Activated CD4-positive, alpha-beta T cell treated with anti-CD3 and anti-CD28 coated beads, Interleukin-2, amount 10 ng/mL, durations not matched to agents 24 days and 14 days (primary cell): Measurements from ENCODE around the gene MAPK12. TPM values are rescaled to one million over a fixed set of nuclear protein-coding genes. Genes with fewer than 3 reads are reported as not detected.

Experiments used
- DNase-seq: peaks from one replicate; pipeline ENCODE4 v3.0.0; 2022
- H3K27ac Mint-ChIP-seq: one replicate; pipeline ENCODE4 v1.8.0; 2022; ENCODE audit warnings: mild to moderate bottlenecking, mixed read lengths
- H3K27me3 Mint-ChIP-seq: one replicate; pipeline ENCODE4 v1.8.0; 2022; ENCODE audit warnings: mixed read lengths
- H3K36me3 Mint-ChIP-seq: one replicate; pipeline ENCODE4 v1.8.0; 2022; ENCODE audit warnings: low read depth, mild to moderate bottlenecking, mixed read lengths
- H3K4me1 Mint-ChIP-seq: one replicate; pipeline ENCODE4 v1.8.0; 2021; ENCODE audit warnings: mixed read lengths
- H3K4me3 Mint-ChIP-seq: one replicate; pipeline ENCODE4 v1.8.0; 2022; ENCODE audit warnings: mild to moderate bottlenecking, moderate library complexity, mixed read lengths
- H3K9me3 Mint-ChIP-seq: one replicate; pipeline ENCODE4 v1.8.0; 2021; ENCODE audit warnings: mixed read lengths
- intact Hi-C: fragments of 100-400 bp; cut with micrococcal nuclease; formaldehyde crosslinking; loops from one replicate; pipeline ENCODE4 v1.15.1; 2023
- total RNA-seq: library from RNA; stranded (reverse); gene quantifications from 2 replicates; pipeline ENCODE4 v1.2.3, GENCODE V29; 2022

MAPK12 gene
- 20.1 and 21.5 TPM in 2 replicates for total RNA-seq

- H3K4me3 Mint-ChIP-seq = peak within 1 kb of the TSS; percentile 80
- H3K9me3 Mint-ChIP-seq = no peaks in the 10 kb centered on the region
- H3K27ac Mint-ChIP-seq = peak within 1 kb of the TSS; percentile 66
- peaks cover 5% of the 10 kb centered on the region for H3K4me1 Mint-ChIP-seq
- intact Hi-C loops = no loop called here
- H3K27me3 Mint-ChIP-seq = peaks cover 12% of the 10 kb centered on the region
- DNase-seq = no peak
- peaks cover 3% of the 10 kb centered on the region for H3K36me3 Mint-ChIP-seq
Observed at GRCh38 chr22:50261615-50262459, at the start of gene MAPK12. Gene MAPK12 (minus strand): TSS chr22:50261683. CDS start chr22:50261509, 174 bp downstream.

GRCh38 chr22:50310949-50311444, 49.5 kb upstream of the MAPK12 start:
- Mint-ChIP-seq H3K27me3 (peaks cover 6% of the 10 kb centered on the region), H3K4me1 (peaks cover 14% of the 10 kb centered on the region), H3K9me3 (no peaks in the 10 kb centered on the region), H3K4me3 (no peak overlapping the region), H3K36me3 (no peaks in the 10 kb centered on the region), H3K27ac (no peak overlapping the region)
- intact Hi-C loops = no loop called here
- no peak for DNase-seq

DNA sequence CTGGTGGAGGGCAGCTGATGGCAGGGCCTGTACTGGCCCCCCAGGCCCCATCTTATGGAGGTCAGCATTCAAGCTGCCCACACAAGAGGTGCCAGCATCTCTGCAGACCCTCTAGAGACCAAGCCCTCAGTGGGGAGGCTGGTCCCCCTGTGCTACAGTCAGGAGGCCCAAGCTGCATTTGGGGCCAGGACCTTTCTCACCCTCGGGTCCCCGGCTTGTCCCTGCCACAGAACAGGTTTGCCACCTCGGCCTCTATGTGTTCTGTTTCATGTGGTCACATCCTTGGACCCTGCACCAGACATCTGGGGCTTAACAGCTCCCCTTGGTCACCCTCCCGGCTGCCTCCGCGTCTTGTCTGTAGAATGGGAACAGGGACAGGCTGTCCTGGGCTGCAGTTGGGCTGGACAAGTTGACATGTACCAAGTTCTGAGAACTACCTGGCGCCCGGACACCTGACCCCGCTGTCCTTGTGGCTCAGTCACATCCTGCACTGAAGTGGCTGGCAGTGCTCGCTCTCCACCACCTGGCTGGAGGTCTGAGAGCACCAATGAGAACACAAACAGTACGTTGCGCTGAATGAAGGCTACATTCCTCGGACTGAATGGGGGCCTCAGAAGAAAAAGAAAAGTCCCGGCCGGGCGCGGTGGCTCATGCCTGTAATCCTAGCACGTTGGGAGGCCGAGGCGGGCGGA, 48.7 kb upstream of the MAPK12 start:
- intact Hi-C loops = no loop called here
- no peak for DNase-seq
- Mint-ChIP-seq H3K9me3 (no peaks in the 10 kb centered on the region), H3K4me1 (peaks cover 16% of the 10 kb centered on the region), H3K36me3 (no peaks in the 10 kb centered on the region), H3K27me3 (peaks cover 9% of the 10 kb centered on the region), H3K27ac (no peak overlapping the region), H3K4me3 (no peak overlapping the region)

GRCh38 chr22:50309601-50309991, 48.1 kb upstream of the MAPK12 start:
- intact Hi-C loops = loop anchor here (5.0 kb wide), 1 partner anchor 37 kb away; the partner anchor contains the start of gene MAPK11
- H3K27me3 Mint-ChIP-seq = peaks cover 9% of the 10 kb centered on the region
- no peak for DNase-seq
- H3K36me3 Mint-ChIP-seq = no peaks in the 10 kb centered on the region
- H3K27ac Mint-ChIP-seq = no peak overlapping the region
- no peak overlapping the region for H3K4me3 Mint-ChIP-seq
- H3K4me1 Mint-ChIP-seq = peaks cover 15% of the 10 kb centered on the region
- H3K9me3 Mint-ChIP-seq = no peaks in the 10 kb centered on the region

DNA sequence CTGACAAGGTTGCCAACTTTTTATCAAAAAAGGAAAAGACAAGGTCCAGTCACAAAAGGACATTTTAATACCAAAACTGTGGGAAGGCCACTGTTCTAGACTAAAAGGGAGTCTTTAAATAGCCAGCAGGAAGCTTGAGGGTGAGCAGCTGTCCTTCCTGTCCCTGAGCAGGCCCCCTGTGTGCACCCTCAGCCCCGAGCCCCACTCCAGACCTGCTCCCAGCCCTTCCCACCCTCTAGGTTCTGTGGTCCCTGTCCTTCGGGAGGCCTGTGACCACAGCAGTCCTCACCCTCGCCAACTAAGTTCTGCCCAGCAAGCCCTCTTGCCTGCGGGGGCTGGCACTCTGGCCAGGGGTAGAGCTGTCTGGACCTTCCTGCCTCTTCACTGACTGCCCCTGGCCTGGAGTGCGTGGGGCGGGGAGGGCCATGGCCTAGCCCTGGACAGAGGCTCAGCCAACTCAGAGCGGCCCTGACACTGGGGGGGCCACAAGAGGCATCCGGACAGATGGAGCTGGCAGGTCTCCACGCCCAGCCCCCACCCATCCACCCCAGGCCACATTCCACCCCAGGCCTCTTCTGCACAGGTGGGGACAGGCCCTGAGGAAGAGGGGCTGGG, 47.6 kb upstream of the MAPK12 start:
- H3K27ac Mint-ChIP-seq = peak overlapping the region; percentile 70
- intact Hi-C loops = loop anchor here (5.0 kb wide), 1 partner anchor 37 kb away; the partner anchor contains the start of gene MAPK11
- H3K4me1 Mint-ChIP-seq = peaks cover 10% of the 10 kb centered on the region
- peaks cover 9% of the 10 kb centered on the region for H3K27me3 Mint-ChIP-seq
- H3K4me3 Mint-ChIP-seq = peak overlapping the region; percentile 59
- no peaks in the 10 kb centered on the region for H3K36me3 Mint-ChIP-seq
- DNase-seq = no peak
- H3K9me3 Mint-ChIP-seq = no peaks in the 10 kb centered on the region

GRCh38 chr22:50308597-50308935, 47.1 kb upstream of the MAPK12 start:
- Mint-ChIP-seq H3K27me3 (peaks cover 9% of the 10 kb centered on the region), H3K4me3 (peak overlapping the region; percentile 59), H3K9me3 (no peaks in the 10 kb centered on the region), H3K27ac (peak overlapping the region; percentile 70), H3K4me1 (peaks cover 10% of the 10 kb centered on the region), H3K36me3 (no peaks in the 10 kb centered on the region)
- intact Hi-C loops = loop anchor here (5.0 kb wide), 1 partner anchor 36 kb away; the partner anchor contains the start of gene MAPK11
- no peak for DNase-seq

GRCh38 chr22:50307890-50308596, 46.6 kb upstream of the MAPK12 start:
- no peak overlapping the region for H3K27ac Mint-ChIP-seq
- no peak overlapping the region for H3K4me3 Mint-ChIP-seq
- H3K36me3 Mint-ChIP-seq = no peaks in the 10 kb centered on the region
- intact Hi-C loops = loop anchor here (5.0 kb wide), 1 partner anchor 36 kb away; the partner anchor contains the start of gene MAPK11
- H3K9me3 Mint-ChIP-seq = no peaks in the 10 kb centered on the region
- DNase-seq = no peak
- peaks cover 9% of the 10 kb centered on the region for H3K27me3 Mint-ChIP-seq
- H3K4me1 Mint-ChIP-seq = peaks cover 10% of the 10 kb centered on the region

DNA sequence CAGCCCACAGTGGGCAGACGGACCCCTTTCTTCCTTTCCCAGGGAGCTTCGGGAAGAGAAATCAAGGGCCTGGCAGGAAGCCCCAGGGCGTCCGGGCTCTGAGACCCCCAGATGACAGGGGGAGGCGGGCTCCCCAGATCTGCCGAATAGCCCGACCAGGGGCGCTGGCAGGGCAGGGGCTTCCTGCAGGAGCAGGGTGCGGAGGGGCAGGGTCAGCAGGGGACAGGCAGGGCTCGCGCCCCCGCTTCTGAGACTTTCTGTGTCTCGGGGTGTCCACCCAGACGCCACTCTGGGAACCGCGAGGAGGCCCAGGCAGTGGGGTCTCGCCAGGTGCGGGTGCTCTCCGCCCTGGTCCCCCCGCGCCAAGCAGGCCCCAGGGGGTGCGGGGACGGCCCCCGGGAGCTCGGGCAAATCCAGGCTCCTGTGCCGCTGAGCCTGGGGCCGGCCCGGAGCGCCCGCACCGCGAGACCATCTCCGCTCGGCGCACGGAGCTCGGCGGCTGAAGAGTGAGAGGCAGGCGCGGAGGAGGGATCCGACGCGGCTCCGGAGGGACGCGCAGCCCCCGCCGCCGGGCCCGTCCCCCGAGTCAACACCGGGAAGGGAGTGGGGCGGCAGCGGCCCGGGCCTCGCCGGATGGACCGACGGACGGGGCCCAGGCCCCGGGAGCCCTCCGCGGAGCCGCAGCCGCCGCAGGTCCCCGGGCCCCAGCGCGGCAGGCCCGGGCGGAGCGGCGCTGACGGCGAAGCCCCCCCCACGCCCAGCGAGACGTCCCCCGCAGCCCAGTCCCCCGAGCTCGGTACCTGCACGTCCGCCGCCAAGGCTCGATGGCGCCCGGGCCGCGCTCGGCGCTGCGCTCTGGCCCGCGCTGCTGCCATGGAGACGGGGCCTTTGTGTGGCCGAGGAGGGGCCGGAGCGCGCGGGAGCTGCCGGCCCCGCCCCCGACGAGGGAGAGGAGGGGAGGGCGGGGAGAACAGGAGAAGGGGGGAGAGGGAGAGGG, 45.6 kb upstream of the MAPK12 start, which contains the start of gene PLXNB2:
Gene PLXNB2, minus strand, starts transcription at position 894 of the 997 bp plus-strand sequence. CDS start 17,062 bp downstream, outside the sequence.
- no peaks in the 10 kb centered on the region for H3K36me3 Mint-ChIP-seq
- intact Hi-C loops = loop anchor here (5.0 kb wide), 1 partner anchor 35 kb away; the partner anchor contains the start of gene MAPK11
- no peak within 1 kb of the TSS for H3K27ac Mint-ChIP-seq
- H3K4me1 Mint-ChIP-seq = peaks cover 10% of the 10 kb centered on the region
- no peaks in the 10 kb centered on the region for H3K9me3 Mint-ChIP-seq
- peak within 1 kb of the TSS; percentile 69 for H3K4me3 Mint-ChIP-seq
- DNase-seq = peak; percentile 77
- peaks cover 10% of the 10 kb centered on the region for H3K27me3 Mint-ChIP-seq

DNA sequence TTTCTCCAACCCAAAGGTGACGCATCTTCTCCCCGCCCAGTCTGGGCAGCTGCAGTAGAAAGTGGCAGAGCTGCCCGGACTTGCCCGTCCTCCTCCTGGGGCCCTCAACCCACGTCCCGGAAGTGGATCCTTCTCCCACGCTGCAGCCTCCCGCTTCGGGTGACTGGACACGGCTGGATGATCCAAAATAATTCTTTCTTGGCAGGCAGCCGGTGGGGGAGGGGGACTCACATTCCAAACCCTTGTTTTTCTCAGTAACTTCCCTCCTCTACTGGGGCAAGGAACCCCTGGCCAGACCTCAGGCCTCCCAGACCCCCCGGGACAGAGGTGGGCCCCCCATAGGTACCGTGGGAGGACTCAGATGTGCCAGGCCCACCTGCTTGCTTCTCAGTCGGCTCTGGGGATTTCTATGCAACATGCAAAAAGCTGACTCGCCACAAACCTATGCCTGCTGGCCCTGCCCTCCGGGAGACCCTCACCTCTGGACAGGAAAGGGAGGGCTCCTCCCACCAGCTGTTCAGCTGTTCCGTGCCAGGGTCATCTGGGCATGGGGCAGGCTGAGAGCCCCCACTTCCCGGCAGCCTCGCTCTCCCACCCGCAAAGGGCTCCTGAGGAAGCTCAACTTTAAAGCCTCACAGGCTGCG, 44.6 kb upstream of the MAPK12 start:
- no peaks in the 10 kb centered on the region for H3K9me3 Mint-ChIP-seq
- intact Hi-C loops = loop anchor here (5.0 kb wide), 1 partner anchor 34 kb away; the partner anchor contains the start of gene MAPK11
- peak overlapping the region; percentile 69 for H3K4me3 Mint-ChIP-seq
- H3K36me3 Mint-ChIP-seq = no peaks in the 10 kb centered on the region
- H3K4me1 Mint-ChIP-seq = peaks cover 10% of the 10 kb centered on the region
- peaks cover 12% of the 10 kb centered on the region for H3K27me3 Mint-ChIP-seq
- no peak for DNase-seq
- peak overlapping the region; percentile 29 for H3K27ac Mint-ChIP-seq

DNA sequence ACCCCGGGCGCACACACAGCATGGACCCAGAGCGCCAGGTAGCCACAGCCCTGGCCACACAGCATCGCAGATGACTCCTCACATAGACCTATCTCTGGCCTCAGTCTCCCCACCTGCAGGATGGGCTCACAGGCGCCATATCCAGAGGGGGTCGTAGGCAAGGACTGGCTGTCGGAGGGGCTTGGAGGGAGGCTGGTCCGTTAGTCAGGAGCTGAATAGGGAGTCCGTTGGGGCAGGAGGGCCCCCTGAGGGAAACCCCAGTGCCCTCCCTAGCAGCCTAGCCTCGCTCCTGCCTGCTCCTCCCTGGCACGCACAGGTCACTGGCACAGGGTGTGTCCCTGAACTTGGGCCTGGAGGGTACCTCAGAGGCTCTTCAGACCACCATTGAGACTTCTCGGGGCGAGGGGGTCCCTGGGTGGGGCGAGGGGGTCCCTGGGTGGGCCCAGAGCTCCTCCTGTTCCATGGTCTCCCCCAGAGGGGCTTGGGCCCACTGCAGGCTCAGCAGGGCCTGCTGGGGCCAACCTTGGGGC, 44.0 kb upstream of the MAPK12 start:
- DNase-seq = no peak
- no peak overlapping the region for H3K4me3 Mint-ChIP-seq

GRCh38 chr22:50304528-50305392, 43.3 kb upstream of the MAPK12 start:
- DNase-seq = no peak
- no peak overlapping the region for H3K4me3 Mint-ChIP-seq
- no peaks in the 10 kb centered on the region for H3K9me3 Mint-ChIP-seq
- no peaks in the 10 kb centered on the region for H3K36me3 Mint-ChIP-seq
- H3K27me3 Mint-ChIP-seq = peaks cover 15% of the 10 kb centered on the region
- H3K27ac Mint-ChIP-seq = no peak overlapping the region
- peaks cover 10% of the 10 kb centered on the region for H3K4me1 Mint-ChIP-seq
- intact Hi-C loops = loop anchor here (5.0 kb wide), 1 partner anchor 32 kb away; the partner anchor contains the start of gene MAPK11

More for the DNA sequence above, 44.0 kb upstream of the MAPK12 start:
- intact Hi-C loops = loop anchor here (5.0 kb wide), 1 partner anchor 33 kb away; the partner anchor contains the start of gene MAPK11
- no peaks in the 10 kb centered on the region for H3K36me3 Mint-ChIP-seq
- no peak overlapping the region for H3K27ac Mint-ChIP-seq
- peaks cover 15% of the 10 kb centered on the region for H3K27me3 Mint-ChIP-seq
- H3K4me1 Mint-ChIP-seq = peaks cover 10% of the 10 kb centered on the region
- no peaks in the 10 kb centered on the region for H3K9me3 Mint-ChIP-seq
